PC-9 (cell line): ENCODE results near the gene ASCL2.

ENCODE experiments used
- EZH2 ChIP-seq: fragments of 200-600 bp; sonication (generic); IDR thresholded peaks from 2 replicates; pipeline ENCODE4 v1.8.0; 2017; ENCODE audit warnings: antibody characterized with exemption, low read depth
- TF ChIP-seq, protein P1 (sequence below): fragments of 200-600 bp; sonication (generic); conservative IDR thresholded peaks from 2 replicates; pipeline ENCODE4 v1.6.1; 2017; ENCODE audit warnings: mixed run types, antibody characterized with exemption, mild to moderate bottlenecking, moderate library complexity

DNA sequence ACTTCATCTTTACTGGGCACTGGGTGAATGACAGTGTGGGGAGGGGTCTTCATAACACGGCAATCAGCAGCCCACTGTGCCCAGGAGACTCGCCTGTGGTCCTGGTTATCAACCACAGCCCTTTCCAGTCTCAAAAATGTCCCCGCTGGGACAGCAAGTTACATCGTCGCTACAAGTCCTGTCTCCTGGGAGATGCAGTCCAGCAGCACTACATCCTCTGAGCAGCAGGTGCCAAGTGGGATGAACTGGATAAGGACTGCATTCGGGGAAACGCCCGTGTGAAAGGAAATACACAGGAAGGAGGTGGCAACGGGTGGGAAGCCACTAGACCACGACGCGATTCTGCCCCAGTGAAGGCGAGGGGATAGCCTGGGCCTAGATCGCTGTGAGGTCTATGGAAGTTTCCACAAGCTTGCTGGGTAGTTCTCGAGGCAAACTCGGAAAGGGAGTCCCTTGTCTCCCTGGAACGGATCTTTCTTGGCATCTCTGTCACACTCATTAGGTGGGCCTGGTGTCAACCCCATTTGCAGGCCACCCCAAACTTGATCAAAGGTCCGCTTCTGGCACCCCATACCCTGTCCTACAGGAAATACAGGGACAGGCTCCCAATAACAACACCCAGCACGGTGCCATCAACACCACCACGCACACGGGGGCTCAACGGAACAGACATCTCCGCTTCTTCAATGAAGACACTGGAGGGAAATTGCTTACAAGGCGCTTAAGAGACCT is 4.4 kb downstream of the ASCL2 start:
- TF ChIP-seq, protein P1, sequence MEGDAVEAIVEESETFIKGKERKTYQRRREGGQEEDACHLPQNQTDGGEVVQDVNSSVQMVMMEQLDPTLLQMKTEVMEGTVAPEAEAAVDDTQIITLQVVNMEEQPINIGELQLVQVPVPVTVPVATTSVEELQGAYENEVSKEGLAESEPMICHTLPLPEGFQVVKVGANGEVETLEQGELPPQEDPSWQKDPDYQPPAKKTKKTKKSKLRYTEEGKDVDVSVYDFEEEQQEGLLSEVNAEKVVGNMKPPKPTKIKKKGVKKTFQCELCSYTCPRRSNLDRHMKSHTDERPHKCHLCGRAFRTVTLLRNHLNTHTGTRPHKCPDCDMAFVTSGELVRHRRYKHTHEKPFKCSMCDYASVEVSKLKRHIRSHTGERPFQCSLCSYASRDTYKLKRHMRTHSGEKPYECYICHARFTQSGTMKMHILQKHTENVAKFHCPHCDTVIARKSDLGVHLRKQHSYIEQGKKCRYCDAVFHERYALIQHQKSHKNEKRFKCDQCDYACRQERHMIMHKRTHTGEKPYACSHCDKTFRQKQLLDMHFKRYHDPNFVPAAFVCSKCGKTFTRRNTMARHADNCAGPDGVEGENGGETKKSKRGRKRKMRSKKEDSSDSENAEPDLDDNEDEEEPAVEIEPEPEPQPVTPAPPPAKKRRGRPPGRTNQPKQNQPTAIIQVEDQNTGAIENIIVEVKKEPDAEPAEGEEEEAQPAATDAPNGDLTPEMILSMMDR = no peak
- no peak for TF ChIP-seq EZH2
